Glutamatergic neuron (in vitro differentiated cells): ENCODE results near the gene IRAK1. TPM values are rescaled to one million over a fixed set of nuclear protein-coding genes. Genes with fewer than 3 reads are reported as not detected.

Experiments
- DNase-seq: peaks from one replicate; pipeline ENCODE4 v3.0.0; 2022
- H3K27ac Mint-ChIP-seq: one replicate; pipeline ENCODE4 v1.8.0; 2020; ENCODE audit warnings: mild to moderate bottlenecking, mixed read lengths, inconsistent platforms; ENCODE audit not compliant: unreplicated experiment
- H3K27me3 Mint-ChIP-seq: one replicate; pipeline ENCODE4 v1.8.0; 2020; ENCODE audit warnings: mild to moderate bottlenecking, moderate library complexity, mixed read lengths, inconsistent platforms; ENCODE audit not compliant: unreplicated experiment
- H3K36me3 Mint-ChIP-seq: one replicate; pipeline ENCODE4 v1.8.0; 2020; ENCODE audit warnings: mild to moderate bottlenecking, mixed read lengths, inconsistent platforms; ENCODE audit not compliant: unreplicated experiment
- H3K4me1 Mint-ChIP-seq: one replicate; pipeline ENCODE4 v1.8.0; 2020; ENCODE audit warnings: mild to moderate bottlenecking, low read depth, mixed read lengths, inconsistent platforms; ENCODE audit not compliant: unreplicated experiment
- H3K4me3 Mint-ChIP-seq: one replicate; pipeline ENCODE4 v1.8.0; 2020; ENCODE audit warnings: mild to moderate bottlenecking, mixed read lengths, inconsistent platforms; ENCODE audit not compliant: unreplicated experiment
- H3K9me3 Mint-ChIP-seq: one replicate; pipeline ENCODE4 v1.8.0; 2020; ENCODE audit warnings: mild to moderate bottlenecking, moderate library complexity, mixed read lengths, inconsistent platforms; ENCODE audit not compliant: unreplicated experiment
- CTCF ChIP-seq: fragments of 200-600 bp; sonication (generic); IDR thresholded peaks from one replicate; pipeline ENCODE4 v1.5.0; 2021; ENCODE audit not compliant: partially characterized antibody, unreplicated experiment
- total RNA-seq: library from RNA; stranded (reverse); fragmentation: NEBNext Ultra II Directional; extraction: Animal tissue kit (Norgen Biotek cat#: 25700); gene quantifications from one replicate; pipeline ENCODE4 v1.2.1, GENCODE V29; 2021; ENCODE audit not compliant: unreplicated experiment

Gene IRAK1
- total RNA-seq, 1 donor from 2014 or later, result 60.3 TPM

GRCh38 chrX:154013614-154014360 is 5.9 kb downstream of the IRAK1 start:
- DNase-seq, result peak; percentile 62
- no peak overlapping the region for H3K4me3 Mint-ChIP-seq
- H3K27me3 Mint-ChIP-seq, result no peaks in the 10 kb centered on the region
- H3K9me3 Mint-ChIP-seq, result no peaks in the 10 kb centered on the region
- H3K27ac Mint-ChIP-seq, result no peak overlapping the region
- no peaks in the 10 kb centered on the region for H3K36me3 Mint-ChIP-seq
- peak; percentile 90 for TF ChIP-seq CTCF
- no peaks in the 10 kb centered on the region for H3K4me1 Mint-ChIP-seq

GRCh38 chrX:154013001-154013421 is 6.7 kb downstream of the IRAK1 start:
- Mint-ChIP-seq H3K36me3 (no peaks in the 10 kb centered on the region), H3K27me3 (no peaks in the 10 kb centered on the region), H3K27ac (no peak overlapping the region), H3K9me3 (no peaks in the 10 kb centered on the region), H3K4me3 (no peak overlapping the region), H3K4me1 (peaks cover 3% of the 10 kb centered on the region)
- DNase-seq, result no peak
- TF ChIP-seq CTCF, result no peak

- H3K9me3 Mint-ChIP-seq, result peaks cover 2% of the 10 kb centered on the region
- peaks cover 7% of the 10 kb centered on the region for H3K4me1 Mint-ChIP-seq
- H3K27me3 Mint-ChIP-seq, result no peaks in the 10 kb centered on the region
- TF ChIP-seq CTCF, result no peak
- H3K36me3 Mint-ChIP-seq, result no peaks in the 10 kb centered on the region
- no peak for DNase-seq
- H3K4me3 Mint-ChIP-seq, result no peak overlapping the region
- H3K27ac Mint-ChIP-seq, result no peak overlapping the region
Observed at GRCh38 chrX:154012336-154012991, 7.2 kb downstream of the IRAK1 start.

- Mint-ChIP-seq H3K4me3 (no peak overlapping the region), H3K9me3 (peaks cover 2% of the 10 kb centered on the region), H3K4me1 (peaks cover 12% of the 10 kb centered on the region), H3K27me3 (no peaks in the 10 kb centered on the region), H3K36me3 (no peaks in the 10 kb centered on the region), H3K27ac (no peak overlapping the region)
- DNase-seq, result no peak
- TF ChIP-seq CTCF, result no peak
Observed at GRCh38 chrX:154011376-154012335, 8.0 kb downstream of the IRAK1 start.
